HFFc6 (cell line): Measurements from ENCODE around the gene CEBPA. TPM values are rescaled to one million over a fixed set of nuclear protein-coding genes. Genes with fewer than 3 reads are reported as not detected.

Experiments used
- DNase-seq: peaks from one replicate; pipeline ENCODE4 v3.0.0-alpha.2; 2018
- H3K27ac Mint-ChIP-seq: 2 replicates; pipeline ENCODE4 v1.8.0; 2020; ENCODE audit warnings: mild to moderate bottlenecking, mixed read lengths
- H3K27me3 Mint-ChIP-seq: 2 replicates; pipeline ENCODE4 v1.8.0; 2021; ENCODE audit warnings: mild to moderate bottlenecking, moderate library complexity, mixed read lengths; ENCODE audit not compliant: insufficient read depth
- H3K36me3 Mint-ChIP-seq: 2 replicates; pipeline ENCODE4 v1.8.0; 2021; ENCODE audit warnings: low read depth, mixed read lengths
- H3K4me1 Mint-ChIP-seq: 2 replicates; pipeline ENCODE4 v1.8.0; 2020; ENCODE audit warnings: low read depth, mixed read lengths
- H3K4me3 Mint-ChIP-seq: 2 replicates; pipeline ENCODE4 v1.8.0; 2020; ENCODE audit warnings: mild to moderate bottlenecking, moderate library complexity, mixed read lengths
- H3K9me3 Mint-ChIP-seq: 2 replicates; pipeline ENCODE4 v1.8.0; 2020; ENCODE audit warnings: mild to moderate bottlenecking, mixed read lengths
- total RNA-seq, 6 experiments: library from RNA; stranded (reverse); fragmentation: NEBNext Ultra II Directional; extraction: Animal tissue kit (Norgen Biotek cat#: 25700); gene quantifications; 2 replicates in 1 of 6; 3 replicates in 5 of 6; pipeline ENCODE4 v1.2.3, GENCODE V29; 2021
- TF ChIP-seq, protein P1 (sequence below): fragments of 200-600 bp; sonication (generic); IDR thresholded peaks from 2 replicates; pipeline ENCODE4 v1.5.0; 2021; ENCODE audit warnings: antibody characterized with exemption, mild to moderate bottlenecking

The CEBPA gene
- total RNA-seq, 6 experiments from 2014 or later, result 0.12 to 0.24 (median 0.14) TPM; not detected in 1

DNA sequence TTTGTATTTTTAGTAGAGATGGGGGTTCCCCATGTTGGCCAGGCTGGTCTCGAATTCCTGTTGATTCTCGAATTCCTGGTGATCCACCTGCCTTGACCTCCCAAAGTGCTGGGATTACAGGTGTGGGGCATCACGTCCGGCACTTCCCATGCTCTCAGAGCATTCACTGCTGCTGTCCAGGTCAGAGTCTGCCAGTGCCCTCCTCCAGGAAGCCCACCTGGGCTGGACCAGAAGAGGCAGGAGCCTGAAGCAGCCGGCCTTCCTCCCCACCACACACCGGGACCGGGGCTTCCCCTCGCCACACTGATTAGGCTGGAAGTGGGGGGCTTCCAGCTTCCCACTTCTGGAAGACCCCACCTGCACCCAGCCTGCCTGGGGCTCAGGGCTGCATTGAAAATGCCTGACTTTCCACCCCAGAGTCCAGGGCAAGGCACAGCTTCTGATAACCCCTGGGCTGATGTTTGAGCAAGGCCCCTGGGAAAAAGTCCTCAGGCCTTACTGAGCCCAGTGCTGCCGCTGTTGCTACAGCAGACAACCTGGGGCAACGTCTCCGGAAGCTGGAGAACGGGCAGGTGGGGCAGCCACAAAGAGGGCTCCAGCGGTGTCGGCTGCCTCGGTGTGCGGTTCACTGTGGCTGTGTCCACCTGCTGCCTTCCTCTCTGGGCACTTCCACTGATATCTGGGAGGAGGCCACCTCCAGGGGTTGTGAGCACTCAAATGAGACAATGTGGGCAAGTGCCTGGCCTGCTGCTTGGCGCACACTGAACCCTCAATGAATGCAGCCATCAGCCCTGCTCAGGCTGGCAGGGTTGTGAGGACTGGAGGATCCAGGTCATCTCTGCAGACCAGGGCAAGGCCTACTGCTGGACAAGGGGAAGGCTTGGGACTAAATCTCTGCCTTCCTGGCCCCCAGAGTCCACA lies 22.6 kb downstream of the CEBPA start:
- H3K27ac Mint-ChIP-seq, result no peak overlapping the region
- H3K4me3 Mint-ChIP-seq, result no peak overlapping the region
- no peaks in the 10 kb centered on the region for H3K9me3 Mint-ChIP-seq
- peaks cover 14% of the 10 kb centered on the region for H3K4me1 Mint-ChIP-seq
- H3K36me3 Mint-ChIP-seq, result no peaks in the 10 kb centered on the region
- TF ChIP-seq, protein P1, sequence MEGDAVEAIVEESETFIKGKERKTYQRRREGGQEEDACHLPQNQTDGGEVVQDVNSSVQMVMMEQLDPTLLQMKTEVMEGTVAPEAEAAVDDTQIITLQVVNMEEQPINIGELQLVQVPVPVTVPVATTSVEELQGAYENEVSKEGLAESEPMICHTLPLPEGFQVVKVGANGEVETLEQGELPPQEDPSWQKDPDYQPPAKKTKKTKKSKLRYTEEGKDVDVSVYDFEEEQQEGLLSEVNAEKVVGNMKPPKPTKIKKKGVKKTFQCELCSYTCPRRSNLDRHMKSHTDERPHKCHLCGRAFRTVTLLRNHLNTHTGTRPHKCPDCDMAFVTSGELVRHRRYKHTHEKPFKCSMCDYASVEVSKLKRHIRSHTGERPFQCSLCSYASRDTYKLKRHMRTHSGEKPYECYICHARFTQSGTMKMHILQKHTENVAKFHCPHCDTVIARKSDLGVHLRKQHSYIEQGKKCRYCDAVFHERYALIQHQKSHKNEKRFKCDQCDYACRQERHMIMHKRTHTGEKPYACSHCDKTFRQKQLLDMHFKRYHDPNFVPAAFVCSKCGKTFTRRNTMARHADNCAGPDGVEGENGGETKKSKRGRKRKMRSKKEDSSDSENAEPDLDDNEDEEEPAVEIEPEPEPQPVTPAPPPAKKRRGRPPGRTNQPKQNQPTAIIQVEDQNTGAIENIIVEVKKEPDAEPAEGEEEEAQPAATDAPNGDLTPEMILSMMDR, result no peak
- no peak for DNase-seq
- H3K27me3 Mint-ChIP-seq, result peaks cover 14% of the 10 kb centered on the region

DNA sequence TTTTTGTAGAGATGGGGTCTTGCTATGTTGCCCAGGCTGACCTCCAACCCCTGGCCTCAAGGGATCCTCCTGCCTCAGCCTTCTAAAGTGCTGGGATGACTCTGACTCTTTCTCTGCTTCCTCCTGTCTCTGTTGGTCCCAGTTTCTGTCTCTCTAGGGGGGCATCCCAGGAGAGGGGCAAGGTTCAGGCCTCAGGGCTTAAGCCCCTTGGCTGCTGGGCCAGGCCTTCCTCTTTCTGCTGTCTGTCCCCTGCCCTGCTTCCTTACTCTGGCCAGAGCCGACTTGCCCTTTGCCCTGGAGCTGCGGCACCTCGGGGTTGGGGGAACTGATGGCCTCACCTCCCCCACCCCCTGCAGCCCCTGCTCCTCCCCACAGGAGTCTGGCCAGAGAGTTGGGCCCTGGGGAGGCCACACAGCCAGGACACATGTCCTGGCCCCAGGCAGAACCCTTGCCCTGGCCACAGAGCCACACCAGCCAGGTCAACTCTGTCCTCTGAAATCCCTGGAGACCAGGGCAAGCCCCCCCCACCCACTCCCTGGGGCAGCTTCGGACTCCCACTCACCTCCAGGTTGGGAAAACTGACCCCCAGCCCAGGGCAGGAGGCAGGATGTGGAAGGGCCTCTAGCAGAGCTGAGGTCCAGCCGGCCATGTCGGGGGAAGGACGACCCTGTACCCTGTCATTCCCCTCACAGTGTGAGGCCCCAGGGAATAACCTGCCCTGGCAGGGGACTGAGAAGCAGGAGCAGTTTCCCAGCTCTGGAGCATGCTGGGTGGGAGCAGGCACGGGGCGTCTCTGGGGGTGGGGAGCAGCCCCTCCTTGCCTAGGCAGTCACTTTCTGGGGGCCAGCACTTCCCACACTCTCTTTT lies 23.7 kb downstream of the CEBPA start:
- Mint-ChIP-seq H3K4me1 (peaks cover 22% of the 10 kb centered on the region), H3K9me3 (no peaks in the 10 kb centered on the region), H3K36me3 (no peaks in the 10 kb centered on the region), H3K27me3 (peaks cover 8% of the 10 kb centered on the region), H3K27ac (no peak overlapping the region), H3K4me3 (no peak overlapping the region)
- TF ChIP-seq, protein P1, result no peak
- DNase-seq, result no peak

DNA sequence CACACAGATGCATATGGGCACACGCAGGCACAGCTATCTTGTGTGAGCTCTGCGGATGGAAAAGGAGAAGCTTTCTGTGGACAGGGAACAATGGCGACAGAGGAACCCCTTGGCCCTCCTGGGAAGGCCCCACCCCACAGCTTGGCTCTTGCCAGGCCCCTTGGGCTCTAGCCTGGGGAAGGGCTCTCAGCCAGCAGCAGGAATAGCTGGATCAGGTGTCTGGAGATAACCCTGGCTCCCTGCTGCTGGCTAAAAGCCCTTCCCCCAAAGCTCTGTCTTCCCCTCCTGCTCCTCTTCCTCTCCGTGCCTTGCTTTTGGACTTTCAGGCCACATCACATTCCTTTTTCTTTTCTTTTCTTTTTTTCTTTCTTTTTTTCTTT lies 24.3 kb downstream of the CEBPA start:
- no peak overlapping the region for H3K4me3 Mint-ChIP-seq
- no peaks in the 10 kb centered on the region for H3K36me3 Mint-ChIP-seq
- H3K4me1 Mint-ChIP-seq, result peaks cover 22% of the 10 kb centered on the region
- TF ChIP-seq, protein P1, result no peak
- H3K9me3 Mint-ChIP-seq, result no peaks in the 10 kb centered on the region
- no peak overlapping the region for H3K27ac Mint-ChIP-seq
- DNase-seq, result no peak
- H3K27me3 Mint-ChIP-seq, result peaks cover 6% of the 10 kb centered on the region

DNA sequence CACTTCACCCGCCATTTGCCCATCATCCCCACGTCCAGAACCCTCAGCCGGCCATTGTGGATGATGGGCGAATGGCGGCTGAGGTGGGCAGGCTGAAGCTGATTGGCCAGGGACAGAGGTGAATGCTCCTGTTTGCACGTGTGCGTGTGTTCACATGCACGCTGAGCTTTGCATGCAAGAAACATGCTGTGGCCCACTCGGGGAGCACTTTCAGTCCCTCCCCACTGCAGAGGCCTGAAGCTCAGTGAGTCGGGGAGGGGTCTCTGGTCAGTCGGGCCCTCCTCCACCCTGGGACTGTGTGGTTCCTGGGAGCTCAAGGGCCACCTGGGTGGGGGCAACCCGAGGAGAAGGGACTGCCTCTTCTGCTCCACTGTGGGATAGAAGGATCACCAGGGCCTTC lies 24.9 kb downstream of the CEBPA start:
- Mint-ChIP-seq H3K9me3 (no peaks in the 10 kb centered on the region), H3K27me3 (peaks cover 6% of the 10 kb centered on the region), H3K27ac (no peak overlapping the region), H3K36me3 (no peaks in the 10 kb centered on the region), H3K4me3 (no peak overlapping the region), H3K4me1 (peaks cover 19% of the 10 kb centered on the region)
- no peak for DNase-seq
- TF ChIP-seq, protein P1, result no peak

DNA sequence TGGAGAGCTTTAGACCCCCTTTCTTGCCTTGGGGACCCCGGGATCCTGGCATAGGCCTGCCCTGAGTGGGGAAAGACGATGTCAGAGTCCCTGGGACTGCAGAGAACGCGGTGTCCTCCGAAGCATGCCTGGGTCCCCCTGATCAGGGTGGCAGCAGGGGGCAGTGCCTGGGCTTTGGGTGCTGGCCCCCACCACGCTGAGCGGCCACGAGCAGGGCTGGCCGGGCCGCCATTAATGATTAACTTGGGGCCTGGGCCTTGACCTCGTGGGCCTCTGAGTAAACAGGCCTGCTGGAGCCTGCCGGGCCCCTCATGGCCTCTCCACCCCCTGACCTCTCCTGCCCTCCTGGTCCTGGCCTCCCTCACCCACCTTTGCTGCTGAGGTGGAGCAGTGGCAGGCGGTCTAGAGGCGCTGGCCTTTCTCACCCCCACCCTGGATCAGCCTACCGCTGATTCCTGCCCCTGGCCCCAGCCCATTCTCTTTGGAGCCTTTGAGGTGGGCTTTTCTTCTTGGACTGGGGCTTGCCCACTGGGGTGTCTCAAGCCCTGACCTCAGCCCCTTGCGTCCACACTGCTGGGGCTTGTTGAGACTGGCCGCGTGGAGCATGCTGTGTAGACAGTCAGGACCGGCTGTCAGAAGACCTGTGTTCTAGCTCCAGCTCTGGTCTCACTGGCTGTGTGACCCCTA lies 26.3 kb downstream of the CEBPA start:
- H3K36me3 Mint-ChIP-seq, result no peaks in the 10 kb centered on the region
- no peak for DNase-seq
- no peak overlapping the region for H3K27ac Mint-ChIP-seq
- H3K4me3 Mint-ChIP-seq, result no peak overlapping the region
- TF ChIP-seq, protein P1, result no peak
- H3K27me3 Mint-ChIP-seq, result peaks cover 7% of the 10 kb centered on the region
- H3K4me1 Mint-ChIP-seq, result peaks cover 8% of the 10 kb centered on the region
- no peaks in the 10 kb centered on the region for H3K9me3 Mint-ChIP-seq
